Muscle of leg (tissue), 11 donors: Measurements from ENCODE around the gene DCDC2C. TPM values are rescaled to one million over a fixed set of nuclear protein-coding genes. Genes with fewer than 3 reads are reported as not detected.
A peak's percentile ranks its signal among the peaks of the same experiment; 100 is the strongest.

Experiments
- DNase-seq: peaks from one replicate; pipeline ENCODE4 v3.0.0; 2013
- H3K27ac ChIP-seq: one replicate; pipeline ENCODE4 v1.5.1; 2013; ENCODE audit warnings: mild to moderate bottlenecking, low read length, control low read depth
- H3K27me3 ChIP-seq: one replicate; pipeline ENCODE4 v1.6.1; 2013; ENCODE audit warnings: low read length; ENCODE audit not compliant: control insufficient read depth, insufficient read depth
- H3K36me3 ChIP-seq: one replicate; pipeline ENCODE4 v1.6.1; 2013; ENCODE audit warnings: low read length; ENCODE audit not compliant: control insufficient read depth, insufficient read depth
- H3K4me1 ChIP-seq: one replicate; pipeline ENCODE4 v1.6.1; 2013; ENCODE audit warnings: low read length; ENCODE audit not compliant: control insufficient read depth, insufficient read depth
- H3K4me3 ChIP-seq: one replicate; pipeline ENCODE4 v1.5.1; 2013; ENCODE audit warnings: low read length, control low read depth
- H3K9me3 ChIP-seq: replicated peaks from 2 replicates; pipeline ENCODE4 v1.6.1; 2013; ENCODE audit warnings: low read depth, low read length; ENCODE audit not compliant: control insufficient read depth
- WGBS: methylation state at CpG from one replicate; pipeline ENCODE4 v1.1.5; 2013; ENCODE audit warnings: missing lambda C conversion rate; ENCODE audit not compliant: insufficient coverage; 5-methylcytosine and 5-hydroxymethylcytosine counted together
- polyA plus RNA-seq, 8 donors: library from polyadenylated mRNA; unstranded; fragments of 120-200 nt; gene quantifications; one replicate each; pipeline versions ENCODE4 v1.2.1 to v1.2.3, GENCODE V29; 2013; ENCODE audit warnings: inconsistent platforms in 1 of 8, low replicate concordance in 1 of 8; ENCODE audit not compliant: insufficient read length in 8 of 8, insufficient read depth in 1 of 8
- total RNA-seq: library from RNA; stranded (reverse); fragments of 120-200 nt; gene quantifications from one replicate; pipeline ENCODE4 v1.2.4, GENCODE V29; 2013

Gene DCDC2C
- total and polyA plus RNA-seq, 9 donors: 0.18 to 0.73 (median 0.29) TPM; not detected in 3

GRCh38 chr2:3682811-3683210 lies 20.6 kb upstream of the DCDC2C start:
- H3K27ac ChIP-seq: no peak overlapping the region
- no peaks in the 10 kb centered on the region for H3K4me1 ChIP-seq
- H3K4me3 ChIP-seq: no peak overlapping the region
- WGBS: 40% methylated on average over 2 of the region's 6 CpGs
- no peak for DNase-seq
- H3K9me3 ChIP-seq: no peaks in the 10 kb centered on the region
- H3K36me3 ChIP-seq: no peaks in the 10 kb centered on the region
- no peaks in the 10 kb centered on the region for H3K27me3 ChIP-seq

GRCh38 chr2:3683748-3684454 lies 19.5 kb upstream of the DCDC2C start:
- Histone ChIP-seq H3K4me3 (no peak overlapping the region), H3K27ac (no peak overlapping the region), H3K9me3 (no peaks in the 10 kb centered on the region), H3K36me3 (no peaks in the 10 kb centered on the region), H3K4me1 (no peaks in the 10 kb centered on the region), H3K27me3 (no peaks in the 10 kb centered on the region)
- WGBS: no CpG with 5 or more reads among the region's 3 CpGs
- no peak for DNase-seq

- Histone ChIP-seq H3K36me3 (no peaks in the 10 kb centered on the region), H3K4me3 (no peak overlapping the region), H3K9me3 (no peaks in the 10 kb centered on the region), H3K27ac (no peak overlapping the region), H3K4me1 (no peaks in the 10 kb centered on the region), H3K27me3 (no peaks in the 10 kb centered on the region)
- no peak for DNase-seq
Measured at GRCh38 chr2:3689998-3690748, 13.2 kb upstream of the DCDC2C start.

- H3K27ac ChIP-seq: no peak overlapping the region
- no peaks in the 10 kb centered on the region for H3K27me3 ChIP-seq
- H3K4me3 ChIP-seq: no peak overlapping the region
- DNase-seq: no peak
- H3K9me3 ChIP-seq: no peaks in the 10 kb centered on the region
- no peaks in the 10 kb centered on the region for H3K36me3 ChIP-seq
- no peaks in the 10 kb centered on the region for H3K4me1 ChIP-seq
Measured at GRCh38 chr2:3692375-3692774, 11.0 kb upstream of the DCDC2C start.

- no peak overlapping the region for H3K4me3 ChIP-seq
- WGBS: no CpG with 5 or more reads among the region's 3 CpGs
Measured at GRCh38 chr2:3696545-3696944, 6.8 kb upstream of the DCDC2C start.

GRCh38 chr2:3701071-3701470 lies 2.3 kb upstream of the DCDC2C start:
- Histone ChIP-seq H3K27me3 (peaks cover 27% of the 10 kb centered on the region), H3K27ac (no peak overlapping the region), H3K9me3 (no peaks in the 10 kb centered on the region), H3K36me3 (no peaks in the 10 kb centered on the region), H3K4me3 (no peak overlapping the region), H3K4me1 (no peaks in the 10 kb centered on the region)
- whole genome bisulfite sequencing: 93% methylated on average over 3 of the region's 5 CpGs
- no peak for DNase-seq

More at GRCh38 chr2:3696545-3696944, 6.8 kb upstream of the DCDC2C start:
- H3K27ac ChIP-seq: no peak overlapping the region
- H3K27me3 ChIP-seq: peaks cover 8% of the 10 kb centered on the region
- DNase-seq: no peak
- no peaks in the 10 kb centered on the region for H3K4me1 ChIP-seq
- no peaks in the 10 kb centered on the region for H3K9me3 ChIP-seq
- no peaks in the 10 kb centered on the region for H3K36me3 ChIP-seq

GRCh38 chr2:3703757-3704355 lies 481 bp downstream of the DCDC2C start:
- Histone ChIP-seq H3K4me3 (no peak overlapping the region), H3K27ac (no peak overlapping the region), H3K36me3 (no peaks in the 10 kb centered on the region), H3K27me3 (peaks cover 29% of the 10 kb centered on the region), H3K4me1 (no peaks in the 10 kb centered on the region), H3K9me3 (no peaks in the 10 kb centered on the region)
- DNase-seq: no peak
- WGBS: 14% methylated on average over 63 of the region's 73 CpGs

GRCh38 chr2:3704692-3705091 lies 1.3 kb downstream of the DCDC2C start:
- Histone ChIP-seq H3K4me3 (no peak overlapping the region), H3K9me3 (no peaks in the 10 kb centered on the region), H3K27ac (no peak overlapping the region), H3K4me1 (no peaks in the 10 kb centered on the region), H3K36me3 (no peaks in the 10 kb centered on the region), H3K27me3 (peaks cover 29% of the 10 kb centered on the region)
- no peak for DNase-seq
- WGBS: 63% methylated on average over 3 of the region's 6 CpGs

- Histone ChIP-seq H3K9me3 (no peaks in the 10 kb centered on the region), H3K27me3 (peaks cover 28% of the 10 kb centered on the region), H3K4me3 (no peak overlapping the region), H3K36me3 (no peaks in the 10 kb centered on the region), H3K27ac (no peak overlapping the region), H3K4me1 (no peaks in the 10 kb centered on the region)
- WGBS: no CpG with 5 or more reads among the region's 2 CpGs
- no peak for DNase-seq
Measured at GRCh38 chr2:3705782-3706181, 2.4 kb downstream of the DCDC2C start.

- peak; percentile 37 for DNase-seq
- peaks cover 2% of the 10 kb centered on the region for H3K4me1 ChIP-seq
- no peaks in the 10 kb centered on the region for H3K9me3 ChIP-seq
- peaks cover 21% of the 10 kb centered on the region for H3K27me3 ChIP-seq
- no peak overlapping the region for H3K4me3 ChIP-seq
- H3K36me3 ChIP-seq: no peaks in the 10 kb centered on the region
- H3K27ac ChIP-seq: no peak overlapping the region
- 20% methylated on average over 1 of the region's 5 CpGs for WGBS
Measured at GRCh38 chr2:3706892-3707291, 3.5 kb downstream of the DCDC2C start.
